GM12878 (cell line): ENCODE results near the gene NTN1. TPM values are rescaled to one million over a fixed set of nuclear protein-coding genes. Genes with fewer than 3 reads are reported as not detected.

Experiments used
- ATAC-seq: fragments of 200-7000 bp; cut with Tn5 transposase; 3 replicates; pipeline ENCODE4 v1.9.1; 2020; ENCODE audit warnings: mild to moderate bottlenecking, moderate library complexity
- BruUV-seq: library from RNA; stranded (reverse); fragments of 400-500 nt; replicated peaks from 2 replicates; lab custom pipeline; 2021; lab: Mats Ljungman, UMichigan
- CTCF ChIA-PET: fragments of 300-600 bp; sonication (Branson Sonifier 250); formaldehyde crosslinking; extraction: SDS; loops from one replicate; lab custom pipeline; 2021; ENCODE audit warnings: inconsistent platforms; lab: Yijun Ruan, JAX
- POLR2A ChIA-PET: fragments of 350-600 bp; formaldehyde crosslinking; extraction: SDS; loops from one replicate; lab custom pipeline; 2021; ENCODE audit warnings: inconsistent platforms; lab: Charles Lee
- RAD21 ChIA-PET: fragments of 300-600 bp; sonication (Branson Sonifier 250); formaldehyde crosslinking; loops from one replicate; lab custom pipeline; 2023; ENCODE audit warnings: antibody characterized with exemption; ENCODE audit not compliant: unreplicated experiment; lab: Charles Lee
- SMC1A ChIA-PET: fragments of 300-600 bp; sonication (Branson Sonifier 250); formaldehyde crosslinking; loops from one replicate; lab custom pipeline; 2023; ENCODE audit not compliant: unreplicated experiment, uncharacterized antibody; lab: Charles Lee
- DNase-seq: peaks from one replicate; pipeline ENCODE4 v3.0.0-alpha.2; 2011; ENCODE audit warnings: low read depth, low spot score
- FAIRE-seq: peaks from 3 replicates; lab custom pipeline; 2011; peaks lifted over from hg19 to GRCh38; lab: Jason Lieb, UNC
- H2AFZ ChIP-seq: 2 replicates; pipeline ENCODE4 v1.6.0; 2011; ENCODE audit warnings: low read depth, low read length, control low read depth; ENCODE audit not compliant: control insufficient read depth
- H3K27ac ChIP-seq: 2 replicates; pipeline ENCODE4 v1.5.1; 2011; ENCODE audit warnings: control low read depth; ENCODE audit not compliant: control insufficient read depth, insufficient read depth
- H3K27me3 ChIP-seq, 2 experiments: replicated peaks in 1 of 2; 2 replicates each; pipeline versions ENCODE4 v1.6.0 to v1.6.1; 2011; ENCODE audit warnings: low read length in 1 of 2; ENCODE audit not compliant: control insufficient read depth in 2 of 2, insufficient read depth in 2 of 2
- H3K36me3 ChIP-seq, 2 experiments: 2 replicates each; pipeline ENCODE4 v1.5.1; 2011; ENCODE audit warnings: low read length in 1 of 2; ENCODE audit not compliant: control insufficient read depth in 2 of 2, insufficient read depth in 2 of 2
- H3K4me1 ChIP-seq: 2 replicates; pipeline ENCODE4 v1.6.1; 2011; ENCODE audit warnings: mild to moderate bottlenecking, low read length, moderate library complexity, mixed read lengths; ENCODE audit not compliant: control insufficient read depth, insufficient read depth
- H3K4me2 ChIP-seq: 2 replicates; pipeline ENCODE4 v1.6.0; 2011; ENCODE audit warnings: control low read depth; ENCODE audit not compliant: control insufficient read depth, insufficient read depth
- H3K4me3 ChIP-seq: fragments of 200-600 bp; sonication (generic); 2 replicates; pipeline ENCODE4 v1.5.1; 2016
- H3K79me2 ChIP-seq: 2 replicates; pipeline ENCODE4 v1.6.0; 2011; ENCODE audit warnings: low read length; ENCODE audit not compliant: control insufficient read depth, insufficient read depth
- H3K9ac ChIP-seq: 2 replicates; pipeline ENCODE4 v1.8.0; 2011; ENCODE audit warnings: low read length, control low read depth, mixed read lengths; ENCODE audit not compliant: control insufficient read depth, insufficient read depth
- H3K9me3 ChIP-seq: replicated peaks from 3 replicates; pipeline ENCODE4 v1.5.1; 2011; ENCODE audit warnings: mild to moderate bottlenecking, low read length; ENCODE audit not compliant: control insufficient read depth, insufficient read depth
- H4K20me1 ChIP-seq: 2 replicates; pipeline ENCODE4 v1.6.0; 2011; ENCODE audit not compliant: control insufficient read depth, insufficient read depth
- KAT2A ChIP-seq: conservative IDR thresholded peaks from 2 replicates; pipeline ENCODE4 v1.6.1; 2011; ENCODE audit warnings: low read depth, low read length; ENCODE audit not compliant: control insufficient read depth
- POLR2AphosphoS5 ChIP-seq: IDR thresholded peaks from 2 replicates; pipeline ENCODE4 v1.6.1; 2011; ENCODE audit warnings: mild to moderate bottlenecking, low read length, inconsistent platforms
- RAD21 ChIP-seq: IDR thresholded peaks from 2 replicates; pipeline ENCODE4 v1.6.1; 2011; ENCODE audit warnings: mild to moderate bottlenecking, low read depth, low read length, moderate library complexity; ENCODE audit not compliant: insufficient read depth
- SMAD1 ChIP-seq: fragments of 450-650 bp; IDR thresholded peaks from 2 replicates; pipeline ENCODE4 v1.6.1; 2018; ENCODE audit warnings: mild to moderate bottlenecking, low read depth; ENCODE audit not compliant: partially characterized antibody
- SPI1 ChIP-seq: IDR thresholded peaks from 2 replicates; pipeline ENCODE4 v1.6.1; 2011; ENCODE audit warnings: low read depth, mild to moderate bottlenecking, low read length, moderate library complexity, borderline replicate concordance; ENCODE audit not compliant: insufficient read depth
- TCF7 ChIP-seq: IDR thresholded peaks from 2 replicates; pipeline ENCODE4 v1.6.1; 2014; ENCODE audit warnings: antibody characterized with exemption, borderline replicate concordance
- WGBS: methylation state at CpG from one replicate; pipeline ENCODE4 v1.1.6; 2016; ENCODE audit warnings: low lambda C conversion rate; ENCODE audit not compliant: insufficient replicate concordance, insufficient coverage; ENCODE audit errors: missing lambda C conversion rate; 5-methylcytosine and 5-hydroxymethylcytosine counted together
- in situ Hi-C: fragments of 300-500 bp; cut with MboI; formaldehyde crosslinking; loops from 9 replicates; pipeline ENCODE4 v1.14.3; 2018; ENCODE audit warnings: mixed read lengths
- intact Hi-C: fragments of 100-400 bp; cut with micrococcal nuclease; formaldehyde crosslinking; loops from one replicate; pipeline ENCODE4 v1.14.2; 2022; ENCODE audit not compliant: unreplicated experiment
- polyA plus RNA-seq, 11 experiments: library from polyadenylated mRNA; depleted of rRNA in 4 of 11; unstranded in 6 of 11; stranded (reverse) in 5 of 11; fragments of >200 nt; fragmentation: Nextera tagmentation in 4 of 11; fragmentation: Illumina TruSeq in 1 of 11; extraction: Ambion mirVana in 4 of 11; extraction: Trizol in 1 of 11; gene quantifications; 1 replicate in 1 of 11; 2 replicates in 10 of 11; pipeline versions ENCODE4 v1.2.1 to v1.2.3, GENCODE V29; 2011 to 2016; ENCODE audit warnings: inconsistent platforms in 2 of 11, missing spikeins in 2 of 11, low read depth in 1 of 11
- total RNA-seq, 4 experiments: library from RNA; depleted of rRNA in 3 of 4; stranded (reverse); fragments of >200 nt in 3 of 4; fragmentation: Illumina TruSeq in 1 of 4; extraction: Trizol in 1 of 4; gene quantifications; 2 replicates each; pipeline versions ENCODE4 v1.2.1 to v1.2.3, GENCODE V29; 2013 to 2021
- TF ChIP-seq, protein P1 (sequence below): fragments of 450-650 bp; IDR thresholded peaks from 2 replicates; pipeline ENCODE4 v1.6.1; 2016; ENCODE audit warnings: mild to moderate bottlenecking
- TF ChIP-seq, protein P2 (sequence below): IDR thresholded peaks from 2 replicates; pipeline ENCODE4 v1.6.1; 2012; ENCODE audit warnings: low read depth, low read length, improper control_type of control experiment
- TF ChIP-seq, protein P3 (sequence below): fragments of 450-650 bp; IDR thresholded peaks from 2 replicates; pipeline ENCODE4 v1.6.1; 2017; ENCODE audit warnings: mild to moderate bottlenecking, moderate library complexity

The NTN1 gene
- total and polyA plus RNA-seq, 10 of the 15 experiments (the other 5 are each of a cell fraction or from before 2014, with no cell fraction given) = 0.02 to 0.89 (median 0.35) TPM

DNA sequence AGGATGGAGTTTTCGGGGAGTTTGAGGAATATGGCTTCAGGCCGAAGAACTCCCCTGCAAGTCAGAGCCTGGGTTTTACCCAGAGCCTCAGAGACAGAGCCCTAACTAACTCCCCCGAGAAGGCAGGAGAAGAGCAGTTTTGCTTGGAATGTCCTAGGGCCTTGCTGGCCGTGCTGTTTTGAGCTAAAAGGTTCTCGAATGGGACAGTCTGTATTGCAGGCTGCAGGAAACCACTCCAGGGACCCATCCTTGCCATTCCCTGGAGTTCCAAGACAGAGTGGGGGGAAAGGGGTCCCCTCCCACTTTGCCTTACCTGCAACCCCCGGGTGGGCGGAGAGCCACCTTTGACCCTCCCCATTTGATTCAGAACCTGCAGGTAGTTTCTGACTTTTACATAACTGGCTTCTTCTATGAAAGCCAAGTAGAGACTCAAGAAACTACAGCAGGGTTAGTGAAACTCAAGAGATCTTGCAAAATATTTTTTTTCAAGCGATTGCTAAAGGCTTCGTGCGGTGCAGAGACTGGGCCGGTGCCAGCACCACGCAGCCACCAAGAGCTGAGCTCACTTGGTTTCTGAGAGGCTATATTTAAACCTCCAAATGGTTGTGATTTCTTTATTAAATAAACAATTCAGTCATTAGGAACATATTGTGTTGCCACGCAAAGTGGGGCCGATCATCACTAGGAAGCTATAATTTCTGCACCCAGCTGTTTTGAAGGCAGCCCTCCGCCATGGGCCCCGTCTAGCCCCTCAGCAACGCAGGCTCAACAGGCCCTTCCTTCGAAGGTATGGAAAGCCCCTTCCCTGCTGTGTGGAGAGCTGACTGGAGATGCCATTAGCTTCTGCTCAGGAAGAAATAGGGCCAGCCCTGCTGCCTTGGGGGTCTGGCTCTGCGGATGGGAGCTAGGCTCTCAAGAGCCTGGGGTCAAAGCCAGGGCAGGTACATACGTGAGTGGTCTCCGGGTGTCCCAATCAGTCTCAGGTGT, 223.0 kb downstream of the NTN1 start (continued):
- TF ChIP-seq, protein P1, sequence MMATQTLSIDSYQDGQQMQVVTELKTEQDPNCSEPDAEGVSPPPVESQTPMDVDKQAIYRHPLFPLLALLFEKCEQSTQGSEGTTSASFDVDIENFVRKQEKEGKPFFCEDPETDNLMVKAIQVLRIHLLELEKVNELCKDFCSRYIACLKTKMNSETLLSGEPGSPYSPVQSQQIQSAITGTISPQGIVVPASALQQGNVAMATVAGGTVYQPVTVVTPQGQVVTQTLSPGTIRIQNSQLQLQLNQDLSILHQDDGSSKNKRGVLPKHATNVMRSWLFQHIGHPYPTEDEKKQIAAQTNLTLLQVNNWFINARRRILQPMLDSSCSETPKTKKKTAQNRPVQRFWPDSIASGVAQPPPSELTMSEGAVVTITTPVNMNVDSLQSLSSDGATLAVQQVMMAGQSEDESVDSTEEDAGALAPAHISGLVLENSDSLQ = no peak
- no peak for TF ChIP-seq SPI1

DNA sequence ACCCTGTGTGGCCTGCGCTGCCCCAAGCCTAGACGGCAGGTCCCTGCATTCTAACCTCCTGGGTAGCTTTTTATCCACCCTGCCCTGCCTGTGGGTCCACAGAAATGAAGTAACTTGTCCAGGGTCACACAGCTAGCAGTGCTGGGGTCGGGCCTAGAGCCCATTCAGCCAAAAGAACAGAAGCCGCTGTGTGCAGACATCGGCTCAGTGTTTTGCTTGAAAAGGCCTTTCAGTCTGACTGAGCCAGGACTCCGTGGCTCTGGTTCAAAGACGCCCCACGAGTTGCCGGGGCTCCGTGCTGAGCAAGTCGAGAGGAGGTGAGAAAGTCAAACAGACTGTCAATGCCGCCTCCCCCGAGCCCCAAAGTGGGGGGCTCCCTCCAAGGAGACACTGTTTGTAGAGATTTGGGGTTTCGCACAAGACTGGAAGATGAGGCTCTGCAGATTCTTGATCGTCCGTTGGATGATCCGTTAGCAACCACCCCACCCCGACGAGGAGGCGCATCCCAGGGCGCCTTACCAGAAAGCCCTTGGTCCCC, 226.2 kb downstream of the NTN1 start:
- H3K27ac ChIP-seq = no peak overlapping the region
- H4K20me1 ChIP-seq = no peaks in the 10 kb centered on the region
- ATAC-seq = no peak
- no peaks in the 10 kb centered on the region for H3K79me2 ChIP-seq
- DNase-seq = no peak
- no peak for FAIRE-seq
- SMC1A ChIA-PET = no interaction called here
- H3K4me3 ChIP-seq = no peak overlapping the region
- intact Hi-C loops (no loop called here), in situ Hi-C loops (no loop called here)
- CTCF ChIA-PET = no interaction called here
- H3K4me1 ChIP-seq = no peaks in the 10 kb centered on the region
- no peaks in the 10 kb centered on the region for H3K36me3 ChIP-seq
- H3K9me3 ChIP-seq = no peaks in the 10 kb centered on the region
- H3K9ac ChIP-seq = no peak overlapping the region
- POLR2A ChIA-PET = no interaction called here
- no TSS peak for BruUV-seq
- no peaks in the 10 kb centered on the region for H3K27me3 ChIP-seq
- H3K4me2 ChIP-seq = no peak overlapping the region
- no peak overlapping the region for H2AFZ ChIP-seq
- RAD21 ChIA-PET = no interaction called here
- 88% methylated on average over 21 of the region's 21 CpGs for WGBS
- TF ChIP-seq KAT2A (no peak), POLR2AphosphoS5 (no peak), TCF7 (no peak), SMAD1 (no peak), RAD21 (no peak)
- TF ChIP-seq, protein P2, sequence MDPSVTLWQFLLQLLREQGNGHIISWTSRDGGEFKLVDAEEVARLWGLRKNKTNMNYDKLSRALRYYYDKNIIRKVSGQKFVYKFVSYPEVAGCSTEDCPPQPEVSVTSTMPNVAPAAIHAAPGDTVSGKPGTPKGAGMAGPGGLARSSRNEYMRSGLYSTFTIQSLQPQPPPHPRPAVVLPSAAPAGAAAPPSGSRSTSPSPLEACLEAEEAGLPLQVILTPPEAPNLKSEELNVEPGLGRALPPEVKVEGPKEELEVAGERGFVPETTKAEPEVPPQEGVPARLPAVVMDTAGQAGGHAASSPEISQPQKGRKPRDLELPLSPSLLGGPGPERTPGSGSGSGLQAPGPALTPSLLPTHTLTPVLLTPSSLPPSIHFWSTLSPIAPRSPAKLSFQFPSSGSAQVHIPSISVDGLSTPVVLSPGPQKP = no peak
- TF ChIP-seq, protein P3, sequence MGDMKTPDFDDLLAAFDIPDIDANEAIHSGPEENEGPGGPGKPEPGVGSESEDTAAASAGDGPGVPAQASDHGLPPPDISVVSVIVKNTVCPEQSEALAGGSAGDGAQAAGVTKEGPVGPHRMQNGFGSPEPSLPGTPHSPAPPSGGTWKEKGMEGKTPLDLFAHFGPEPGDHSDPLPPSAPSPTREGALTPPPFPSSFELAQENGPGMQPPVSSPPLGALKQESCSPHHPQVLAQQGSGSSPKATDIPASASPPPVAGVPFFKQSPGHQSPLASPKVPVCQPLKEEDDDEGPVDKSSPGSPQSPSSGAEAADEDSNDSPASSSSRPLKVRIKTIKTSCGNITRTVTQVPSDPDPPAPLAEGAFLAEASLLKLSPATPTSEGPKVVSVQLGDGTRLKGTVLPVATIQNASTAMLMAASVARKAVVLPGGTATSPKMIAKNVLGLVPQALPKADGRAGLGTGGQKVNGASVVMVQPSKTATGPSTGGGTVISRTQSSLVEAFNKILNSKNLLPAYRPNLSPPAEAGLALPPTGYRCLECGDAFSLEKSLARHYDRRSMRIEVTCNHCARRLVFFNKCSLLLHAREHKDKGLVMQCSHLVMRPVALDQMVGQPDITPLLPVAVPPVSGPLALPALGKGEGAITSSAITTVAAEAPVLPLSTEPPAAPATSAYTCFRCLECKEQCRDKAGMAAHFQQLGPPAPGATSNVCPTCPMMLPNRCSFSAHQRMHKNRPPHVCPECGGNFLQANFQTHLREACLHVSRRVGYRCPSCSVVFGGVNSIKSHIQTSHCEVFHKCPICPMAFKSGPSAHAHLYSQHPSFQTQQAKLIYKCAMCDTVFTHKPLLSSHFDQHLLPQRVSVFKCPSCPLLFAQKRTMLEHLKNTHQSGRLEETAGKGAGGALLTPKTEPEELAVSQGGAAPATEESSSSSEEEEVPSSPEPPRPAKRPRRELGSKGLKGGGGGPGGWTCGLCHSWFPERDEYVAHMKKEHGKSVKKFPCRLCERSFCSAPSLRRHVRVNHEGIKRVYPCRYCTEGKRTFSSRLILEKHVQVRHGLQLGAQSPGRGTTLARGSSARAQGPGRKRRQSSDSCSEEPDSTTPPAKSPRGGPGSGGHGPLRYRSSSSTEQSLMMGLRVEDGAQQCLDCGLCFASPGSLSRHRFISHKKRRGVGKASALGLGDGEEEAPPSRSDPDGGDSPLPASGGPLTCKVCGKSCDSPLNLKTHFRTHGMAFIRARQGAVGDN = no peak
